Chondrocyte (in vitro differentiated cells): Measurements from ENCODE around the gene RPL9. TPM values are rescaled to one million over a fixed set of nuclear protein-coding genes. Genes with fewer than 3 reads are reported as not detected.
A peak's percentile ranks its signal among the peaks of the same experiment; 100 is the strongest.

ENCODE experiments used
- DNase-seq: peaks from one replicate; pipeline ENCODE4 v3.0.0; 2021; ENCODE audit warnings: mixed read lengths, low spot score
- H3K27ac Mint-ChIP-seq: one replicate; pipeline ENCODE4 v1.8.0; 2021; ENCODE audit warnings: mild to moderate bottlenecking, moderate library complexity, mixed read lengths; ENCODE audit not compliant: unreplicated experiment
- H3K27me3 Mint-ChIP-seq: 2 replicates; pipeline ENCODE4 v1.8.0; 2021; ENCODE audit warnings: low read depth, mixed read lengths
- H3K36me3 Mint-ChIP-seq: 2 replicates; pipeline ENCODE4 v1.8.0; 2021; ENCODE audit warnings: low read depth, mixed read lengths
- H3K4me1 Mint-ChIP-seq: 2 replicates; pipeline ENCODE4 v1.8.0; 2021; ENCODE audit warnings: low read depth, mild to moderate bottlenecking, mixed read lengths
- H3K4me3 Mint-ChIP-seq: one replicate; pipeline ENCODE4 v1.8.0; 2021; ENCODE audit warnings: mild to moderate bottlenecking, moderate library complexity, mixed read lengths; ENCODE audit not compliant: unreplicated experiment
- H3K9me3 Mint-ChIP-seq: 2 replicates; pipeline ENCODE4 v1.8.0; 2021; ENCODE audit warnings: low read depth, mixed read lengths
- total RNA-seq: library from RNA; stranded (reverse); gene quantifications from 3 replicates; pipeline ENCODE4 v1.2.1, GENCODE V29; 2021
- TF ChIP-seq, protein P1 (sequence below): fragments of 200-600 bp; sonication (generic); IDR thresholded peaks from 2 replicates; pipeline ENCODE4 v1.5.0; 2021; ENCODE audit warnings: antibody characterized with exemption, mild to moderate bottlenecking, moderate library complexity

The RPL9 gene
- total RNA-seq, 1 donor from 2014 or later, result 831 TPM

DNA sequence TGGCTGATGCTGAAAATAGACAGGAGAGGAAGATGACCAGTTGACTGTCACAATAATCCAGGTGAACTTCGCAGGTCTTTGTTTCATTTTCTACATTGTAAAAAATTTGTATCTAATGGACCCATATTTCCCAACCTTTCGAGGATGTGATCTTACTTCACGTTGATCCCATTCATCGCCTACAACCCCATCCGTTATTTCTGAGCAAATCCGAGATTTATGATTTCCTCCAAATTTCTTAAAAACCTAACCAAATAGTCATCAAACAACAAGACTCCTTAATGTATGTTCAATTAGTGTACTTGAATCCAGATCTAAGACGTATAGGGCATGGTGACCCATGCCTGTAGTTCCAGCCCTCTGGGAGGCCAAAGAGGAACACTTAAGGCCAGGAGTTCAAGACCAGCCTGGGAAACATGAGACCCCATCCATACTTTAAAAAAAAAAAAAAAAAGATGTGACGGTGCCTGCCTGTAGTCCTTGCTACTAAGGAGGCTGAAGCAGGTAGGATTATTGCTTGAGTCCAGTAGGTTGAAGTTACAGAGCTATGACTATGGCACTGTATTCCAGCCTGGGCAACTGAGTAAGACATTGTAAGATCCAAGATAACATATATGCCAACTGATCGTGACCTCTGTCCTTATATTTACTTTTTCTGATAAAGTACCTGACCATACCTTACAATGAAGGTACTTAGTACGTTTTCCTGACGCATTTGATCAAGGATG, 5.7 kb downstream of the RPL9 start:
- Mint-ChIP-seq H3K4me1 (peaks cover 26% of the 10 kb centered on the region), H3K27ac (no peak overlapping the region), H3K9me3 (no peaks in the 10 kb centered on the region), H3K4me3 (no peak overlapping the region), H3K27me3 (no peaks in the 10 kb centered on the region), H3K36me3 (peaks cover 58% of the 10 kb centered on the region)
- DNase-seq, result no peak
- TF ChIP-seq, protein P1, sequence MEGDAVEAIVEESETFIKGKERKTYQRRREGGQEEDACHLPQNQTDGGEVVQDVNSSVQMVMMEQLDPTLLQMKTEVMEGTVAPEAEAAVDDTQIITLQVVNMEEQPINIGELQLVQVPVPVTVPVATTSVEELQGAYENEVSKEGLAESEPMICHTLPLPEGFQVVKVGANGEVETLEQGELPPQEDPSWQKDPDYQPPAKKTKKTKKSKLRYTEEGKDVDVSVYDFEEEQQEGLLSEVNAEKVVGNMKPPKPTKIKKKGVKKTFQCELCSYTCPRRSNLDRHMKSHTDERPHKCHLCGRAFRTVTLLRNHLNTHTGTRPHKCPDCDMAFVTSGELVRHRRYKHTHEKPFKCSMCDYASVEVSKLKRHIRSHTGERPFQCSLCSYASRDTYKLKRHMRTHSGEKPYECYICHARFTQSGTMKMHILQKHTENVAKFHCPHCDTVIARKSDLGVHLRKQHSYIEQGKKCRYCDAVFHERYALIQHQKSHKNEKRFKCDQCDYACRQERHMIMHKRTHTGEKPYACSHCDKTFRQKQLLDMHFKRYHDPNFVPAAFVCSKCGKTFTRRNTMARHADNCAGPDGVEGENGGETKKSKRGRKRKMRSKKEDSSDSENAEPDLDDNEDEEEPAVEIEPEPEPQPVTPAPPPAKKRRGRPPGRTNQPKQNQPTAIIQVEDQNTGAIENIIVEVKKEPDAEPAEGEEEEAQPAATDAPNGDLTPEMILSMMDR, result no peak

DNA sequence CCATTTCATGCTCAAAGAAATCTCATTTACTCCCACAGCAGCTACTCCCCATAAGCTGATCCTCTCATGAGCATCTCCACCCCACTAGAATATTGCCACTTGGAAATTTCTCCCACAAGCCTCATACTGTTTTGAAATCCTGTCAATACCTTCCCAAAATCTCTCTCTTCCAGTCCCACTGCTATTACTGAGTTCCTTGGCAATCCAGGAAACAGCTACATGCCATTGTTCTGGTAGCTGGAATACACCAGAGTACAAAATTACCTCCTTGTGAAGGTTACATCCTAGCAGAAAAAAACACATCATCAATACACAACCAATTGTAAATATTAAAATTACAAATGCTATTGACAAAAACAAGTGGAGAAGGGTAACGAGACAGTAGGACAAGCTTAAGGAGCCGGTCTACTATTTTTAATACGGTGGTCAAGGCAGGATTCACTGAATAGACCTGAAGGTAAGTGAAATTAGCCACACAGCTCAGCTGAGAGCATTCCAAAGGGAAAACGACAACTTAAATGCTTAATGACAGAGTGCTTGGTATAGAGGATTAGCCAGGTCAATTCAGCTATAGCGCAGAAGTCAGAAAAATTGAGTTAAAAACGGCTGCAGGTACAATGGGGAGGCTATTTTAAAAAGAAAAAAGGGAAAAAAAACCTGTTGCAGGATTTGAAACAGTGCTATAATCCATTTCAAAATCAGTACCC, 6.4 kb downstream of the RPL9 start:
- Mint-ChIP-seq H3K27ac (no peak overlapping the region), H3K4me1 (peaks cover 19% of the 10 kb centered on the region), H3K9me3 (no peaks in the 10 kb centered on the region), H3K4me3 (no peak overlapping the region), H3K36me3 (peaks cover 52% of the 10 kb centered on the region), H3K27me3 (no peaks in the 10 kb centered on the region)
- TF ChIP-seq, protein P1, result no peak
- DNase-seq, result no peak

DNA sequence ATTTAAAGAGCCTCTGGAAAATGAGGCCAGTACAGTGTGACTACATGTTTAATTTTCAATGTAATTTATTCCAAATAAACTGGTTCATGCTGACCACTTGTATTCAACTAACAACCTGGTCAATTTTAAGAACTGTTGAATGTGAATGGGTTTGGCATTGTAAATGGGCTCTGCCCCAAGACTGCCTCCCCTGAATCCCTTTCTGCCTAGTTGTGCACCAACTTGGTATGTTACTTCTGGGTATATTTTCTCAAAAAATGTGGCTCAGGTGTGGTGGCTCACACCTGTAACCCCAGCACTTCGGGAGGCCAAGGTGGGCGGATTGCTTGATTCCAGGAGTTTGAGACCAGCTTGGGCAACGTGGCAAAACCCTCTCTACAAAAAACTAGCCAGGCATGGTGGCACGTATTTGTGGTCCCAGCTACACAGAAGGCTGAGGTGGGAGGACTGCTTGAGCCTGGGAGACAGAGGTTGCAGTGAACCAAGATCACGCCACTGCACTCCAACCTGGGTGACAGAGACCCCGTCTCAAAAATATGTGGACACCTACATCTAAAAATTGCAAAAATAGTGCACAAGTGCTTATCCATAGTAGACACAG, 7.2 kb downstream of the RPL9 start:
- Mint-ChIP-seq H3K4me3 (no peak overlapping the region), H3K27me3 (no peaks in the 10 kb centered on the region), H3K27ac (no peak overlapping the region), H3K4me1 (peaks cover 11% of the 10 kb centered on the region), H3K9me3 (no peaks in the 10 kb centered on the region), H3K36me3 (peaks cover 45% of the 10 kb centered on the region)
- TF ChIP-seq, protein P1, result no peak
- no peak for DNase-seq

DNA sequence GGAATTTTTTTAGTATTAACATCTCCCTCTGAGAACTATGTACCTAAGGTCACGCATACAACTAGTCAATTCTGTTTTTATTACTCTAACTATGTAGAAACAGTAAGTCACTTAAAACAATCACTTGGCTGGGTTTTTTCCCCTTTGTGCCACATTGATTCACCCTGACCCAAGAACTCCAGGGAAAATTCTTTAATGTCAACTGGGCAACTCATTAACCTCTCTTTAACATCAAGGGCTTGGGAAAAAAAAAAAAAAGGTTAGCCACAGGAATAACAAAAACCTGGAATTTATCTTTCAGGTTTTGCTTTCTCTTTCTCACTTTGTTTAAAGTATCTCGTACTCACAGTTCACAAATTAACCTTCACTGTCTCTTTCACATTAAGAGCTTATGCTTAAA, 8.1 kb downstream of the RPL9 start:
- H3K4me1 Mint-ChIP-seq, result peaks cover 3% of the 10 kb centered on the region
- H3K27ac Mint-ChIP-seq, result peak overlapping the region; percentile 49
- no peaks in the 10 kb centered on the region for H3K27me3 Mint-ChIP-seq
- no peaks in the 10 kb centered on the region for H3K9me3 Mint-ChIP-seq
- H3K4me3 Mint-ChIP-seq, result no peak overlapping the region
- TF ChIP-seq, protein P1, result no peak
- H3K36me3 Mint-ChIP-seq, result peaks cover 41% of the 10 kb centered on the region
- no peak for DNase-seq

DNA sequence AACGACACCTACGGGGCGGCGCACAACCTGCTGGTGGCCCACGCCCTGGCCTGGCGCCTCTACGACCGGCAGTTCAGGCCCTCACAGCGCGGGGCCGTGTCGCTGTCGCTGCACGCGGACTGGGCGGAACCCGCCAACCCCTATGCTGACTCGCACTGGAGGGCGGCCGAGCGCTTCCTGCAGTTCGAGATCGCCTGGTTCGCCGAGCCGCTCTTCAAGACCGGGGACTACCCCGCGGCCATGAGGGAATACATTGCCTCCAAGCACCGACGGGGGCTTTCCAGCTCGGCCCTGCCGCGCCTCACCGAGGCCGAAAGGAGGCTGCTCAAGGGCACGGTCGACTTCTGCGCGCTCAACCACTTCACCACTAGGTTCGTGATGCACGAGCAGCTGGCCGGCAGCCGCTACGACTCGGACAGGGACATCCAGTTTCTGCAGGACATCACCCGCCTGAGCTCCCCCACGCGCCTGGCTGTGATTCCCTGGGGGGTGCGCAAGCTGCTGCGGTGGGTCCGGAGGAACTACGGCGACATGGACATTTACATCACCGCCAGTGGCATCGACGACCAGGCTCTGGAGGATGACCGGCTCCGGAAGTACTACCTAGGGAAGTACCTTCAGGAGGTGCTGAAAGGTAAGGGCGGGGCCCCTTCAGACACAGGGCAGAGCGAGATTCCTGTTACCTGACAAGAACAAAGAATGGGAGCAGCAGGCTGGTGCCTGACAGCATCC, 11.7 kb downstream of the RPL9 start:
- H3K27ac Mint-ChIP-seq, result no peak overlapping the region

More for the DNA sequence above, 11.7 kb downstream of the RPL9 start:
- TF ChIP-seq, protein P1, result no peak
- peaks cover 9% of the 10 kb centered on the region for H3K36me3 Mint-ChIP-seq
- H3K4me3 Mint-ChIP-seq, result no peak overlapping the region
- no peaks in the 10 kb centered on the region for H3K4me1 Mint-ChIP-seq
- DNase-seq, result peak; percentile 90
- H3K27me3 Mint-ChIP-seq, result no peaks in the 10 kb centered on the region
- H3K9me3 Mint-ChIP-seq, result no peaks in the 10 kb centered on the region
